HepG2 (cell line): ENCODE measurements around the gene PFKFB2. TPM values are rescaled to one million over a fixed set of nuclear protein-coding genes. Genes with fewer than 3 reads are reported as not detected.
A peak's percentile ranks its signal among the peaks of the same experiment; 100 is the strongest.

Experiments used
- PHF21A ChIP-seq: sonication (generic); formaldehyde crosslinking; IDR thresholded peaks from 2 replicates; pipeline ENCODE4 v1.5.0; 2020; ENCODE audit warnings: mild to moderate bottlenecking, missing genetic modification reagents
- SMARCE1 ChIP-seq: fragments of 450-650 bp; IDR thresholded peaks from 2 replicates; pipeline ENCODE4 v1.6.1; 2017; ENCODE audit warnings: borderline replicate concordance
- SOX5 ChIP-seq: IDR thresholded peaks from 2 replicates; pipeline ENCODE4 v1.6.1; 2016; ENCODE audit warnings: borderline replicate concordance
- TFAP4 ChIP-seq: sonication (generic); IDR thresholded peaks from 2 replicates; pipeline ENCODE4 v1.6.1; 2016; ENCODE audit warnings: low read depth, borderline replicate concordance
- THAP9 ChIP-seq: sonication (generic); formaldehyde crosslinking; IDR thresholded peaks from 2 replicates; pipeline ENCODE4; 2020; ENCODE audit warnings: missing genetic modification reagents, mild to moderate bottlenecking, borderline replicate concordance
- WIZ ChIP-seq: sonication (generic); formaldehyde crosslinking; IDR thresholded peaks from 2 replicates; pipeline ENCODE4 v1.5.1; 2020; ENCODE audit warnings: mild to moderate bottlenecking, missing genetic modification reagents
- YEATS4 ChIP-seq: sonication (generic); formaldehyde crosslinking; IDR thresholded peaks from 2 replicates; pipeline ENCODE4 v1.4.0; 2020; ENCODE audit warnings: missing genetic modification reagents, borderline replicate concordance
- ZBTB21 ChIP-seq: sonication (generic); formaldehyde crosslinking; IDR thresholded peaks from 2 replicates; pipeline ENCODE4 v1.4.0; 2020; ENCODE audit warnings: missing genetic modification reagents
- ZNF263 ChIP-seq: sonication (generic); formaldehyde crosslinking; IDR thresholded peaks from 2 replicates; pipeline ENCODE4 v1.4.0; 2020; ENCODE audit warnings: missing genetic modification reagents
- ZNF44 ChIP-seq: sonication (generic); formaldehyde crosslinking; IDR thresholded peaks from 2 replicates; pipeline ENCODE4 v1.5.1; 2020; ENCODE audit warnings: mild to moderate bottlenecking, missing genetic modification reagents
- ZNF607 ChIP-seq: sonication (generic); formaldehyde crosslinking; IDR thresholded peaks from 2 replicates; pipeline ENCODE4 v1.5.1; 2020; ENCODE audit warnings: missing genetic modification reagents, mild to moderate bottlenecking, borderline replicate concordance
- ZXDC ChIP-seq: sonication (generic); formaldehyde crosslinking; IDR thresholded peaks from 2 replicates; pipeline ENCODE4 v1.5.0; 2020; ENCODE audit warnings: mild to moderate bottlenecking, missing genetic modification reagents
- polyA plus RNA-seq, 8 experiments: library from polyadenylated mRNA; depleted of rRNA in 3 of 8; stranded (reverse) in 7 of 8; unstranded in 1 of 8; fragments of >200 nt; fragmentation: Illumina TruSeq in 4 of 8; extraction: Trizol in 4 of 8; gene quantifications; 2 replicates each; pipeline versions ENCODE4 v1.2.1 to v1.2.3, GENCODE V29; 2011 to 2016; ENCODE audit warnings: low read depth in 4 of 8, missing spikeins in 1 of 8, mixed read lengths in 1 of 8; ENCODE audit not compliant: insufficient read depth in 1 of 8
- total RNA-seq, 5 experiments: library from RNA; depleted of rRNA; stranded (reverse); fragments of >200 nt; fragmentation: Illumina TruSeq; extraction: Trizol; gene quantifications; 2 replicates each; pipeline ENCODE4 v1.2.3, GENCODE V29; 2016; ENCODE audit warnings: low read depth in 1 of 5
- TF ChIP-seq, protein P1 (sequence below), 2 experiments: fragments of 450-650 bp in 1 of 2; sonication (generic) in 1 of 2; formaldehyde crosslinking in 1 of 2; IDR thresholded peaks; 2 replicates each; pipeline versions ENCODE4 v1.6.1 to v1.8.0; 2016 to 2022; ENCODE audit warnings: antibody characterized with exemption in 1 of 2, mild to moderate bottlenecking in 1 of 2, missing genetic modification reagents in 1 of 2

The PFKFB2 gene
- total and polyA plus RNA-seq, 2 of the 13 experiments (the other 11 are each of a cell fraction or from before 2014, with no cell fraction given): 4.6 to 10.6 TPM

DNA sequence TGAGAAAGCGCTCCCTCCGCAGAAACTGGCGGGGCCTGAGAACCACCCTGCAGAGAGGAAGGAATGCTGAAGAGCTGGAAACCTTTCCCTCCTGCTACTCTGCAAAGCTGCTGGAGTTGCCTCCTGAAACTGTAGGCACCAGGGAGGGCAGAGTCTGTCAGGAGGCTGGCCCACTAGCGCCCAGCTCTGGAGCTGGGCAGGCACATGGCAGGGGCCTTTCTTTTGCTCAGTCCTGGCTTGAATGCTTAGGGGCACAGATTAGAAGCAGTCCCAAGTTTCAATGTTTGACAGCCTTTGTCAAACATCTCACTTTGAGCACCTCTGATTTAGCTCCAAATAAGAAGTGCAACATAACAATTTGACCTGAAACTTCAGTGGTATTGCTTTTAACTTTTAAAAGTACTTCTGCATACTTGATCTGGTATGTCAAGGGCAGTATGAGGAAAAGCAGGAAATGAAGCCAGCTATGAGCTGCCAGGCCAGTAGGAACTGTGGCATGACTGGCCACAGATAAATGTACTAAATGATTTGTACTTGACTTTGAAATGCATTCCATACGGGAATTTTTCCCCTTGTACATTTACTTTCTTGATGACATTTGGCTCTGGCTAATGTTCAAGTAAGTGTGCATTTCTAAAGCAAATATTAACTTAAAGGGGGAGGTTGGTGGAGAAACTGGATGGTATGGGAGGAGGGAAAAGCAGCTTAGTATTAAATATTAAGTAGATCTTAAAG is 27.8 kb upstream of the PFKFB2 start (continued):
- TF ChIP-seq WIZ (CRISPR knock-in tag): no peak
- no peak for TF ChIP-seq ZNF44 (CRISPR knock-in tag)
- TF ChIP-seq YEATS4 (CRISPR knock-in tag): no peak
- TF ChIP-seq SMARCE1: no peak
- 0 out of 2 replicates have a peak, but pooled peaks have one; percentile 34 for TF ChIP-seq PHF21A (CRISPR knock-in tag)
- no peak for TF ChIP-seq TFAP4
- no peak for TF ChIP-seq ZXDC (CRISPR knock-in tag)
- no peak for TF ChIP-seq ZBTB21
- peak; percentile 61; the same call in 1 of the 2 replicates for TF ChIP-seq SOX5 (CRISPR knock-in tag)
- TF ChIP-seq, protein P1, sequence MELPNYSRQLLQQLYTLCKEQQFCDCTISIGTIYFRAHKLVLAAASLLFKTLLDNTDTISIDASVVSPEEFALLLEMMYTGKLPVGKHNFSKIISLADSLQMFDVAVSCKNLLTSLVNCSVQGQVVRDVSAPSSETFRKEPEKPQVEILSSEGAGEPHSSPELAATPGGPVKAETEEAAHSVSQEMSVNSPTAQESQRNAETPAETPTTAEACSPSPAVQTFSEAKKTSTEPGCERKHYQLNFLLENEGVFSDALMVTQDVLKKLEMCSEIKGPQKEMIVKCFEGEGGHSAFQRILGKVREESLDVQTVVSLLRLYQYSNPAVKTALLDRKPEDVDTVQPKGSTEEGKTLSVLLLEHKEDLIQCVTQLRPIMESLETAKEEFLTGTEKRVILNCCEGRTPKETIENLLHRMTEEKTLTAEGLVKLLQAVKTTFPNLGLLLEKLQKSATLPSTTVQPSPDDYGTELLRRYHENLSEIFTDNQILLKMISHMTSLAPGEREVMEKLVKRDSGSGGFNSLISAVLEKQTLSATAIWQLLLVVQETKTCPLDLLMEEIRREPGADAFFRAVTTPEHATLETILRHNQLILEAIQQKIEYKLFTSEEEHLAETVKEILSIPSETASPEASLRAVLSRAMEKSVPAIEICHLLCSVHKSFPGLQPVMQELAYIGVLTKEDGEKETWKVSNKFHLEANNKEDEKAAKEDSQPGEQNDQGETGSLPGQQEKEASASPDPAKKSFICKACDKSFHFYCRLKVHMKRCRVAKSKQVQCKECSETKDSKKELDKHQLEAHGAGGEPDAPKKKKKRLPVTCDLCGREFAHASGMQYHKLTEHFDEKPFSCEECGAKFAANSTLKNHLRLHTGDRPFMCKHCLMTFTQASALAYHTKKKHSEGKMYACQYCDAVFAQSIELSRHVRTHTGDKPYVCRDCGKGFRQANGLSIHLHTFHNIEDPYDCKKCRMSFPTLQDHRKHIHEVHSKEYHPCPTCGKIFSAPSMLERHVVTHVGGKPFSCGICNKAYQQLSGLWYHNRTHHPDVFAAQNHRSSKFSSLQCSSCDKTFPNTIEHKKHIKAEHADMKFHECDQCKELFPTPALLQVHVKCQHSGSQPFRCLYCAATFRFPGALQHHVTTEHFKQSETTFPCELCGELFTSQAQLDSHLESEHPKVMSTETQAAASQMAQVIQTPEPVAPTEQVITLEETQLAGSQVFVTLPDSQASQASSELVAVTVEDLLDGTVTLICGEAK (IDR thresholded peaks at IDR 0.05): no peak
- TF ChIP-seq, protein P1 (CRISPR knock-in tag; IDR thresholded peaks at IDR 0.05): no peak
- no peak for TF ChIP-seq THAP9 (CRISPR knock-in tag)
- no peak for TF ChIP-seq ZNF263 (CRISPR knock-in tag)
- TF ChIP-seq ZNF607 (CRISPR knock-in tag): no peak
